GM12891 (cell line): Measurements from ENCODE around the gene BTBD2.
A peak's percentile ranks its signal among the peaks of the same experiment; 100 is the strongest.
"Not testable (repeated sequence)": the region's sequence is repeated elsewhere in the genome, so short reads cannot be mapped to it uniquely, and the experiment has no call there.

Experiments used
- DNase-seq: peaks from one replicate; pipeline ENCODE4 v3.0.0; 2011; ENCODE audit warnings: low spot score; ENCODE audit not compliant: insufficient read length
- FAIRE-seq: peaks from 2 replicates; lab custom pipeline; 2011; peaks lifted over from hg19 to GRCh38; lab: Jason Lieb, UNC
- PAX5 ChIP-seq: IDR thresholded peaks from 2 replicates; pipeline ENCODE4 v1.6.1; 2011; ENCODE audit warnings: low read length, moderate library complexity, mild to moderate bottlenecking; ENCODE audit not compliant: insufficient read depth, severe bottlenecking
- POLR2A ChIP-seq: IDR thresholded peaks from 2 replicates; pipeline ENCODE4 v1.6.1; 2011; ENCODE audit warnings: low read depth, low read length, control low read depth
- POLR2AphosphoS5 ChIP-seq: IDR thresholded peaks from 2 replicates; pipeline ENCODE4 v1.6.1; 2011; ENCODE audit warnings: low read depth, low read length, control low read depth
- POU2F2 ChIP-seq: IDR thresholded peaks from 2 replicates; pipeline ENCODE4 v1.6.1; 2011; ENCODE audit warnings: low read depth, mild to moderate bottlenecking, control low read depth, low read length, moderate library complexity
- SPI1 ChIP-seq: IDR thresholded peaks from 2 replicates; pipeline ENCODE4 v1.6.1; 2011; ENCODE audit warnings: low read depth, low read length, control low read depth
- TAF1 ChIP-seq: IDR thresholded peaks from 2 replicates; pipeline ENCODE4 v1.6.1; 2011; ENCODE audit warnings: low read depth, low read length, control low read depth

Gene BTBD2

DNA sequence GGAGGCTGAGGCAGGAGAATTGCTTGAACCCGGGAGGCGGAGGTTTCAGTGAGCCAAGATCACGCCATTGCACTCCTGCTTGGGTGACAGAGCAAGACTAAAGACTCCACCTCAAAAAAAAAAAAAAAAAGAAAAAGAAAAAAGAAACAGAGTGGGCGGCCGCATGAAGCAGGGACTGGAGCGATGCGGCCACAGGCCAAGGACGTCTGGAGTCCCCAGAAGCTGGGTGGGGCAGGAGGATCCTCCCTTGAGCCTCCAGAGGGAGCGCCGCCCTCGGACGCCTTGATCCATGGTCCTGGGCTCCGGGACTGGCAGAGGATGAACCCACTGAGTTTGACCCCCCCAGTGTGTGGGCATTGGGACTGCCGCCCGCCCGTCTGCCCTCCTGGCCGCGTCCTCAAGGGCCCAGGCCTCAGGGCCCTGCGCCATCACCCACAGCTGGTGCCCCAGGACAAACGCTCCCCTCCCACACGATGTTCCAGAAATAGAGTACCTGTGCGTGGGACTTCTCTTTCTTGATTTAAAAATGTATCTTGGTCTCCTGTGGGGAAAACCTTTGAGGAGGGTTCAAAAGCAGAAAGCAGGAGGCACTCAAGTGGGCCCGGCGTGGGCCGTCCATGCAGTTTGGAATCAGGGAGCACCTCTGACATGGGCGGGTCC is 15.5 kb downstream of the BTBD2 start:
- DNase-seq (no peak), FAIRE-seq (no peak)
- TF ChIP-seq SPI1 (no peak), POU2F2 (no peak), TAF1 (no peak), POLR2A (no peak), PAX5 (no peak), POLR2AphosphoS5 (no peak)

- no peak for TF ChIP-seq TAF1
- no peak for TF ChIP-seq SPI1
- no peak for TF ChIP-seq POU2F2
- no peak for TF ChIP-seq POLR2A
- no peak for TF ChIP-seq PAX5
- TF ChIP-seq POLR2AphosphoS5: no peak
- no peak for DNase-seq
- no peak for FAIRE-seq
These were observed 16.5 kb downstream of the BTBD2 start for GRCh38 chr19:1998712-1999708.

- DNase-seq: no peak
- no peak for TF ChIP-seq SPI1
- TF ChIP-seq POLR2A: no peak
- 0 out of 2 replicates have a peak, but pooled peaks have one; percentile 30 for TF ChIP-seq POU2F2
- peak; percentile 70 for FAIRE-seq
These were observed 17.9 kb downstream of the BTBD2 start for GRCh38 chr19:1997353-1998233.

GRCh38 chr19:1992759-1993260 is 22.7 kb downstream of the BTBD2 start:
- DNase-seq (no peak), FAIRE-seq (no peak)
- no peak for TF ChIP-seq PAX5

- FAIRE-seq (no peak), DNase-seq (no peak)
- TF ChIP-seq SPI1 (no peak), POLR2A (no peak), PAX5 (no peak), TAF1 (no peak), POU2F2 (no peak), POLR2AphosphoS5 (no peak)
These were observed 24.2 kb downstream of the BTBD2 start for GRCh38 chr19:1991018-1991913.

GRCh38 chr19:1990230-1991017 is 25.1 kb downstream of the BTBD2 start:
- TF ChIP-seq PAX5 (no peak), SPI1 (no peak), POLR2AphosphoS5 (no peak), POU2F2 (no peak), POLR2A (no peak), TAF1 (no peak)
- FAIRE-seq: no peak
- no peak for DNase-seq

DNA sequence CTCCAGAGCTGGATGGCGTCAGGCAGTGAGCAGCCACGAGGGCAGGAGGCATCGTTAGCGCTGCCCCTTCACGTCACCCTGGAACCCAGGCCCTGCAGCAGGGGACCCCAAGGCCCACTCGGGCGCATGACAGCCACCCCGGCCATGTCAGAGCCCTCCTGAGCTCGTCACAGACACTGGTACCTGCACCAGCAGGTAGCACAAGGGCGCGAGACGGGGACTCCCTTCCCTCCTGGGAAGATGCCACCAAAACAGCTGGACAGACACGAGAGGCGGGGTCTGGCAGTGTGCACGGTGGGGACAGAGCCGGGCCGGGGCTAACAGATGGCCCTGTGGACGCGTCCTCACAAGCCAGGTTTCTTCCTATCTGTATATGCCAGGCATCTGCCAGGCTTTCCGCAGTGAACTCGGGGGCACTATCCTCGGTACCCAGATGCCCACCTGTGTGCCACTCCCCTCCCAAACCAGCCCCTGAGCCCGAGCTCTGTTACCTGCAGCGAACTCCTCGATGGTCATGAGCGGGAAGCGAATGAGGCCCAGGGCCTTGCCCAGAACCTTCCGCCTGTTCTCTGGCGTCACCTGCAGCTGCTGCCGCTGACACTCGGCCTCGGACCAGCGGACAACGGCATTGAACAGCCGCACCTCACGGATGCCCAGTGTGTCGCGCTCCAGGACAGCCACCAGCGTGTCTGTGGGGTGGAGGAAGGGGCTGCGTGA is 25.8 kb downstream of the BTBD2 start:
- DNase-seq: no peak
- no peak for FAIRE-seq
- TF ChIP-seq PAX5 (no peak), POU2F2 (no peak), POLR2A (no peak), SPI1 (no peak), TAF1 (no peak), POLR2AphosphoS5 (no peak)

DNA sequence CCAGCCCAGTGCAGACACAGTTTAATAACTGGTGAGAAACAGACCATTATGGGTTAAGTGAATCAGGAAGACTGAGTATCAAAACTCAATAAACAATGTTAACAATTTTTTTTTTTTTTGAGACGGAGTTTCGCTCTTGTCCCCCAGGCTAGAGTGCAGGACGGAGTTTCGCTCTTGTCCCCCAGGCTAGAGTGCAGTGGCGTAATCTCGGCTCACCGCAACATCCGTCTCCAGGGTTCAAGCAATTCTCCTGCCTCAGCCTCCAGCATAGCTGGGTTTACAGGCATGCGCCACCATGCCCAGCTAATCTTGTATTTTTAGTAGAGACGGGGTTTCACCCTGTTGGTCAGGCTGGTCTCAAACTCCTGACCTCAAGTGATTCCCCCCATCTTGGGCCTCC is 27.1 kb downstream of the BTBD2 start:
- FAIRE-seq, DNase-seq: not testable (repeated sequence)
